Endothelial cell of umbilical vein (primary cell): ENCODE results near the gene ENAH. TPM values are rescaled to one million over a fixed set of nuclear protein-coding genes. Genes with fewer than 3 reads are reported as not detected.

Experiments used
- BruUV-seq: library from RNA; stranded (reverse); fragments of 400-500 nt; replicated peaks from 2 replicates; lab custom pipeline; 2021; lab: Mats Ljungman, UMichigan
- CTCF ChIA-PET: fragments of 300-600, 350-600 bp; sonication (Branson Sonifier 250); formaldehyde crosslinking; loops from one replicate; lab custom pipeline; 2021; ENCODE audit warnings: antibody characterized with exemption, inconsistent platforms; lab: Charles Lee
- POLR2A ChIA-PET: fragments of 300-600, 350-600 bp; sonication (Branson Sonifier 250); formaldehyde crosslinking; loops from one replicate; lab custom pipeline; 2021; ENCODE audit warnings: antibody characterized with exemption, inconsistent platforms; lab: Charles Lee
- DNase-seq: peaks from one replicate; pipeline ENCODE4 v3.0.0-alpha.2; 2011; ENCODE audit warnings: low read depth, low spot score
- FAIRE-seq: peaks from 2 replicates; lab custom pipeline; 2011; peaks lifted over from hg19 to GRCh38; lab: Jason Lieb, UNC
- H2AFZ ChIP-seq: 2 replicates; pipeline ENCODE4 v1.6.0; 2012; ENCODE audit warnings: low read depth, low read length, control low read depth, inconsistent platforms
- H3K27ac ChIP-seq: 2 replicates; pipeline ENCODE4 v1.5.1; 2011; ENCODE audit warnings: low read depth, mild to moderate bottlenecking, control low read depth, low read length, moderate library complexity; ENCODE audit not compliant: insufficient read depth
- H3K27me3 ChIP-seq, 2 experiments: 2 replicates each; pipeline versions ENCODE4 v1.6.0 to v1.6.1; 2011; ENCODE audit warnings: low read length in 2 of 2, mixed read lengths in 1 of 2; ENCODE audit not compliant: control insufficient read depth in 2 of 2, insufficient read depth in 2 of 2
- H3K36me3 ChIP-seq, 2 experiments: 2 replicates in 1 of 2; 3 replicates in 1 of 2; pipeline ENCODE4 v1.5.1; 2011; ENCODE audit warnings: low read length in 2 of 2, mild to moderate bottlenecking in 1 of 2, moderate library complexity in 1 of 2; ENCODE audit not compliant: control insufficient read depth in 2 of 2, insufficient read depth in 2 of 2; ENCODE audit errors: extremely low read depth in 1 of 2
- H3K4me1 ChIP-seq: 3 replicates; pipeline ENCODE4 v1.5.1; 2011; ENCODE audit warnings: mild to moderate bottlenecking, low read length; ENCODE audit not compliant: control insufficient read depth, insufficient read depth; ENCODE audit errors: extremely low read depth
- H3K4me2 ChIP-seq: 2 replicates; pipeline ENCODE4 v1.6.1; 2011; ENCODE audit warnings: low read length, control low read depth, mixed read lengths; ENCODE audit not compliant: insufficient read depth
- H3K4me3 ChIP-seq, 3 experiments: fragments of 200-600 bp in 1 of 3; sonication (generic), shearing (Covaris generic) in 1 of 3; replicated peaks in 1 of 3; 2 replicates each; pipeline ENCODE4 v1.5.1; 2011 to 2016; ENCODE audit warnings: control low read depth in 3 of 3, low read length in 3 of 3, mild to moderate bottlenecking in 2 of 3, inconsistent platforms in 1 of 3, low read depth in 1 of 3, moderate library complexity in 1 of 3; ENCODE audit not compliant: insufficient read depth in 1 of 3
- H3K79me2 ChIP-seq: 2 replicates; pipeline ENCODE4 v1.6.0; 2012; ENCODE audit warnings: low read length, inconsistent platforms; ENCODE audit not compliant: control insufficient read depth, insufficient read depth
- H3K9ac ChIP-seq: replicated peaks from 2 replicates; pipeline ENCODE3; 2011; ENCODE audit warnings: low read length, control low read depth; ENCODE audit not compliant: insufficient read depth; ENCODE audit errors: extremely low read depth
- H3K9me1 ChIP-seq: replicated peaks from 3 replicates; pipeline ENCODE4 v1.6.0; 2011; ENCODE audit warnings: mild to moderate bottlenecking, low read length; ENCODE audit not compliant: control insufficient read depth, insufficient read depth; ENCODE audit errors: extremely low read depth
- H3K9me3 ChIP-seq: replicated peaks from 2 replicates; pipeline ENCODE4 v1.5.1; 2012; ENCODE audit warnings: low read length, inconsistent platforms; ENCODE audit not compliant: control insufficient read depth, insufficient read depth
- H4K20me1 ChIP-seq: replicated peaks from 2 replicates; pipeline ENCODE3; 2011; ENCODE audit warnings: mild to moderate bottlenecking, low read length; ENCODE audit not compliant: control insufficient read depth, insufficient read depth; ENCODE audit errors: extremely low read depth
- EZH2 ChIP-seq: IDR thresholded peaks from 2 replicates; pipeline ENCODE4 v1.6.1; 2012; ENCODE audit warnings: borderline replicate concordance, low read depth, mild to moderate bottlenecking, moderate library complexity, low read length, inconsistent platforms; ENCODE audit not compliant: severe bottlenecking
- FOS ChIP-seq: IDR thresholded peaks from 2 replicates; pipeline ENCODE4 v1.6.1; 2011; ENCODE audit warnings: mild to moderate bottlenecking, low read length, moderate library complexity, borderline replicate concordance; ENCODE audit not compliant: insufficient read depth
- GATA2 ChIP-seq: IDR thresholded peaks from 2 replicates; pipeline ENCODE4 v1.7.0; 2011; ENCODE audit warnings: low read depth, mild to moderate bottlenecking, moderate library complexity, mixed read lengths, low read length; ENCODE audit not compliant: insufficient read length, insufficient read depth
- JUN ChIP-seq: IDR thresholded peaks from 2 replicates; pipeline ENCODE4 v1.6.1; 2011; ENCODE audit warnings: borderline replicate concordance, low read depth; ENCODE audit not compliant: insufficient read length, insufficient read depth
- MYC ChIP-seq: IDR thresholded peaks from one replicate; pipeline ENCODE4 v1.6.1; 2011; ENCODE audit warnings: mild to moderate bottlenecking, low read depth, low read length
- POLR2A ChIP-seq: IDR thresholded peaks from 2 replicates; pipeline ENCODE4 v1.6.1; 2012; ENCODE audit warnings: low read depth, mild to moderate bottlenecking, control low read depth, low read length
- POLR2AphosphoS5 ChIP-seq: IDR thresholded peaks from 2 replicates; pipeline ENCODE4 v1.6.1; 2012; ENCODE audit warnings: low read depth, mild to moderate bottlenecking, control low read depth, low read length, moderate library complexity; ENCODE audit not compliant: insufficient read depth
- dilution Hi-C: fragments of 300-500 bp; cut with MboI; formaldehyde crosslinking; loops from one replicate; pipeline ENCODE4 v1.15.0; 2019; ENCODE audit warnings: low sequenced_read_pairs; ENCODE audit not compliant: extremely low pct_ligation_motif_present
- intact Hi-C: fragments of 100-400 bp; cut with micrococcal nuclease; formaldehyde crosslinking; loops from one replicate; pipeline ENCODE4 v1.10.0; 2022
- polyA plus RNA-seq, 4 experiments: library from polyadenylated mRNA; depleted of rRNA in 3 of 4; stranded (reverse) in 3 of 4; unstranded in 1 of 4; fragments of >200 nt; gene quantifications; 2 replicates each; pipeline versions ENCODE4 v1.2.1 to v1.2.3, GENCODE V29; 2011 to 2012; ENCODE audit warnings: missing spikeins in 1 of 4
- total RNA-seq: library from RNA; stranded (reverse); gene quantifications from 2 replicates; pipeline ENCODE4 v1.2.3, GENCODE V29; 2021
- TF ChIP-seq, protein P1 (sequence below), 2 donors: IDR thresholded peaks; 1 replicate in 1 of 2; 2 replicates in 1 of 2; pipeline ENCODE4 v1.5.1; 2011; ENCODE audit warnings: low read length in 2 of 2, mild to moderate bottlenecking in 2 of 2, moderate library complexity in 2 of 2, control low read depth in 1 of 2, inconsistent platforms in 1 of 2, low read depth in 1 of 2; ENCODE audit not compliant: insufficient read depth in 1 of 2; ENCODE audit errors: extremely low read depth in 1 of 2
- TF ChIP-seq, protein P2 (sequence below): IDR thresholded peaks from 2 replicates; pipeline ENCODE4 v1.6.1; 2011; ENCODE audit not compliant: insufficient read depth, insufficient read length

Gene ENAH
- total and polyA plus RNA-seq, 2 donors (not counting 3 experiments of a cell fraction or from before 2014, with no cell fraction given): 19.9 to 95.6 TPM

DNA sequence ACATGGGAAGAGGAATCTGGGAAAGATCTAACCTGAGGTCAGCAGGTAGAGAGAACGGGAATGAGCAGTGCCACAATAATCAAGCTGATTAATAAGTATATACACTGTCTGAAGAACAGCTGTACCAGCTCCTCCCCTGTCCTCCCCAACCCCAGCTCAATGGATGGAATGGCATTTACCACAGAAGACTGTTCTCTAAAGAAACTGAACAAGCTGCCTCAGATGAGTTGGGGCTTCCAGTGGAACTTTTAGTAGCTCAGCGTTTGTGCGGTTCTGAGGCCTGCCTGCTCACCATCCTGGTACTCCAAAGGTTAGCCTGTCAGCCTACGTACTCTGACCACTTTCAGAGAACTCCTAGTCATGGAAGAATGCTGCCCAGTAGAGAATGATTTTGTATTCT, 123.2 kb downstream of the ENAH start:
- Histone ChIP-seq H2AFZ (no peak overlapping the region), H3K79me2 (no peaks in the 10 kb centered on the region), H3K36me3 (no peaks in the 10 kb centered on the region), H3K9me3 (no peaks in the 10 kb centered on the region), H3K9ac (no peak overlapping the region), H3K4me2 (no peak overlapping the region), H3K4me3 (no peak overlapping the region), H3K27me3 (no peaks in the 10 kb centered on the region), H3K4me1 (no peaks in the 10 kb centered on the region), H3K27ac (no peak overlapping the region), H4K20me1 (no peaks in the 10 kb centered on the region), H3K9me1 (no peaks in the 10 kb centered on the region)
- BruUV-seq: no TSS peak
- DNase-seq (no peak), FAIRE-seq (no peak)
- intact Hi-C loops: no loop called here
- ChIA-PET CTCF (interaction anchor here (0.9 to 2.0 kb wide), 3 partner anchors 15 to 50 kb away, joined by 3 to 8 read pairs (median 3); no protein-coding TSS in a partner anchor), POLR2A (no interaction called here)
- dilution Hi-C loops: no loop called here
- TF ChIP-seq POLR2A: no peak
- TF ChIP-seq, protein P1, sequence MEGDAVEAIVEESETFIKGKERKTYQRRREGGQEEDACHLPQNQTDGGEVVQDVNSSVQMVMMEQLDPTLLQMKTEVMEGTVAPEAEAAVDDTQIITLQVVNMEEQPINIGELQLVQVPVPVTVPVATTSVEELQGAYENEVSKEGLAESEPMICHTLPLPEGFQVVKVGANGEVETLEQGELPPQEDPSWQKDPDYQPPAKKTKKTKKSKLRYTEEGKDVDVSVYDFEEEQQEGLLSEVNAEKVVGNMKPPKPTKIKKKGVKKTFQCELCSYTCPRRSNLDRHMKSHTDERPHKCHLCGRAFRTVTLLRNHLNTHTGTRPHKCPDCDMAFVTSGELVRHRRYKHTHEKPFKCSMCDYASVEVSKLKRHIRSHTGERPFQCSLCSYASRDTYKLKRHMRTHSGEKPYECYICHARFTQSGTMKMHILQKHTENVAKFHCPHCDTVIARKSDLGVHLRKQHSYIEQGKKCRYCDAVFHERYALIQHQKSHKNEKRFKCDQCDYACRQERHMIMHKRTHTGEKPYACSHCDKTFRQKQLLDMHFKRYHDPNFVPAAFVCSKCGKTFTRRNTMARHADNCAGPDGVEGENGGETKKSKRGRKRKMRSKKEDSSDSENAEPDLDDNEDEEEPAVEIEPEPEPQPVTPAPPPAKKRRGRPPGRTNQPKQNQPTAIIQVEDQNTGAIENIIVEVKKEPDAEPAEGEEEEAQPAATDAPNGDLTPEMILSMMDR (IDR thresholded peaks at IDR 0.05; ENCODE audit: extremely low read depth in 1 of 2, insufficient read depth in 1 of 2, low read depth in 1 of 2, low read length in 2 of 2): no peak
- no peak for TF ChIP-seq FOS
- no peak for TF ChIP-seq EZH2
- TF ChIP-seq, protein P2, sequence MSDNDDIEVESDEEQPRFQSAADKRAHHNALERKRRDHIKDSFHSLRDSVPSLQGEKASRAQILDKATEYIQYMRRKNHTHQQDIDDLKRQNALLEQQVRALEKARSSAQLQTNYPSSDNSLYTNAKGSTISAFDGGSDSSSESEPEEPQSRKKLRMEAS: no peak
- TF ChIP-seq JUN: no peak

DNA sequence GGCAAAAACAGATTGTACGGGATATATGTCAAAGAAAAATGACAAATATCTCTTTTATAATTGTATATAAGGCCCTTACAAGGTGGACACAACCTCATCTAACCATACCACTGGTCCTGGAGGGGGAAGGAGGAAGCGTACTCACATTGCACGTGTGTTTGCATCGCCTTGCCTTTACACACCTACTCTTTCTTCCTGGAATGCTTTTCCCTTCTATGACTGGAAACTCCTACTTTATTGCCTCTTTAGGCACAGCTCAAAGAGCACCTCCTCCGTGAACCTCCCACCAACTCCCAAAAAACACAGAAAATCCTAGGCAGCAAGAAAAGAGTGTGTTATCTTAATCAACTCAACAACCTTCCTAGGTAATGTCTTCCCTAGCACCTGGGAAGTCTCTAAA, 125.3 kb downstream of the ENAH start:
- H3K27ac ChIP-seq: no peak overlapping the region
- H2AFZ ChIP-seq: no peak overlapping the region
- H3K79me2 ChIP-seq: no peaks in the 10 kb centered on the region
- no peaks in the 10 kb centered on the region for H3K4me1 ChIP-seq
- TF ChIP-seq, protein P1 (IDR thresholded peaks at IDR 0.05; ENCODE audit: extremely low read depth in 1 of 2, insufficient read depth in 1 of 2, low read depth in 1 of 2, low read length in 2 of 2): no peak
- TF ChIP-seq POLR2AphosphoS5 (no peak), EZH2 (no peak), MYC (no peak), FOS (no peak), POLR2A (no peak), GATA2 (no peak)
- no peak overlapping the region for H3K9ac ChIP-seq
- H3K36me3 ChIP-seq: no peaks in the 10 kb centered on the region
- ChIA-PET CTCF (no interaction called here), POLR2A (no interaction called here)
- DNase-seq: no peak
- no peak overlapping the region for H3K4me3 ChIP-seq
- intact Hi-C loops: no loop called here
- no peak for FAIRE-seq
- no peaks in the 10 kb centered on the region for H3K27me3 ChIP-seq
- no peak overlapping the region for H3K4me2 ChIP-seq
- BruUV-seq: no TSS peak
- H4K20me1 ChIP-seq: no peaks in the 10 kb centered on the region
- H3K9me1 ChIP-seq: no peaks in the 10 kb centered on the region
- dilution Hi-C loops: no loop called here
- H3K9me3 ChIP-seq: no peaks in the 10 kb centered on the region
